Left ventricle myocardium inferior (tissue), 1 donor: ENCODE results near the gene L1CAM. TPM values are rescaled to one million over a fixed set of nuclear protein-coding genes. Genes with fewer than 3 reads are reported as not detected.
A peak's percentile ranks its signal among the peaks of the same experiment; 100 is the strongest.

ENCODE experiments used
- DNase-seq: peaks from one replicate; pipeline ENCODE4 v3.0.0-alpha.2; 2020
- H3K27ac ChIP-seq: fragments of 200-600 bp; replicated peaks from 2 replicates; pipeline ENCODE4 v1.8.0; 2021
- H3K27me3 ChIP-seq: fragments of 200-600 bp; 2 replicates; pipeline ENCODE4 v1.8.0; 2021; ENCODE audit warnings: low read depth
- H3K36me3 ChIP-seq: fragments of 200-600 bp; 2 replicates; pipeline ENCODE4 v1.8.0; 2021
- H3K4me1 ChIP-seq: fragments of 200-600 bp; 2 replicates; pipeline ENCODE4 v1.8.0; 2021
- H3K4me3 ChIP-seq: fragments of 200-600 bp; 2 replicates; pipeline ENCODE4 v1.8.0; 2021; ENCODE audit warnings: mild to moderate bottlenecking, moderate library complexity
- H3K9me3 ChIP-seq: fragments of 200-600 bp; replicated peaks from 2 replicates; pipeline ENCODE4 v1.8.0; 2021
- intact Hi-C: fragments of 100-400 bp; cut with micrococcal nuclease; formaldehyde crosslinking; loops from one replicate; pipeline ENCODE4 v1.11.0; 2022
- total RNA-seq: library from RNA; stranded (reverse); fragmentation: NEBNext Ultra II Directional; extraction: Animal tissue kit (Norgen Biotek cat#: 25700); gene quantifications from one replicate; pipeline ENCODE4 v1.2.1, GENCODE V29; 2021
- TF ChIP-seq, protein P1 (sequence below): fragments of 200-600 bp; IDR thresholded peaks from 2 replicates; pipeline ENCODE4 v1.8.0; 2021; ENCODE audit warnings: antibody characterized with exemption, mild to moderate bottlenecking, borderline replicate concordance
- donor health status: DM: no; HTN: yes; CAD: no; lungs with severe emphysema.

L1CAM gene
- total RNA-seq, 1 donor from 2014 or later = 4.0 TPM

DNA sequence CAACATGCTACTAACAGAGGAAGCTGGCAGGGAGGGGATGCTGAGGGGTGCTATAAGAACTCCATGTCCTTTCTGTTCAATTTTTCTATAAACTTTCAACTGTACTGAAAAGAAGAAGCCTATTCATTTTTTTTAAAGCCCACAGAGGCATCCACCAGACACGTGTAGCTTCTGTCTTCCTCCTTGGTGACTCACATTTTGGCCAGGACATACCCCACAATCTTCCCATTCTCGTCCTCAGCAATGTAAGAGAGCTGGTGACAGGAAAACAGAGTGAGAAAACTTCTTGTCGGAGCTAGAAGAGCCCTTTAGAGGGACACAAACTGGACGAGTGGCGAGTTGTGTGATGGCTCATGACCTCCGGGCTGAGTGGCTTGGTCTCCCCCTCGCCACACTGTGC is 47.8 kb upstream of the L1CAM start:
- Histone ChIP-seq H3K36me3 (peaks cover 31% of the 10 kb centered on the region), H3K27me3 (no peaks in the 10 kb centered on the region), H3K4me1 (peaks cover 34% of the 10 kb centered on the region), H3K9me3 (no peaks in the 10 kb centered on the region), H3K4me3 (peak overlapping the region; percentile 79), H3K27ac (peak overlapping the region; percentile 82)
- DNase-seq = no peak
- intact Hi-C loops = no loop called here
- TF ChIP-seq, protein P1, sequence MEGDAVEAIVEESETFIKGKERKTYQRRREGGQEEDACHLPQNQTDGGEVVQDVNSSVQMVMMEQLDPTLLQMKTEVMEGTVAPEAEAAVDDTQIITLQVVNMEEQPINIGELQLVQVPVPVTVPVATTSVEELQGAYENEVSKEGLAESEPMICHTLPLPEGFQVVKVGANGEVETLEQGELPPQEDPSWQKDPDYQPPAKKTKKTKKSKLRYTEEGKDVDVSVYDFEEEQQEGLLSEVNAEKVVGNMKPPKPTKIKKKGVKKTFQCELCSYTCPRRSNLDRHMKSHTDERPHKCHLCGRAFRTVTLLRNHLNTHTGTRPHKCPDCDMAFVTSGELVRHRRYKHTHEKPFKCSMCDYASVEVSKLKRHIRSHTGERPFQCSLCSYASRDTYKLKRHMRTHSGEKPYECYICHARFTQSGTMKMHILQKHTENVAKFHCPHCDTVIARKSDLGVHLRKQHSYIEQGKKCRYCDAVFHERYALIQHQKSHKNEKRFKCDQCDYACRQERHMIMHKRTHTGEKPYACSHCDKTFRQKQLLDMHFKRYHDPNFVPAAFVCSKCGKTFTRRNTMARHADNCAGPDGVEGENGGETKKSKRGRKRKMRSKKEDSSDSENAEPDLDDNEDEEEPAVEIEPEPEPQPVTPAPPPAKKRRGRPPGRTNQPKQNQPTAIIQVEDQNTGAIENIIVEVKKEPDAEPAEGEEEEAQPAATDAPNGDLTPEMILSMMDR = no peak

DNA sequence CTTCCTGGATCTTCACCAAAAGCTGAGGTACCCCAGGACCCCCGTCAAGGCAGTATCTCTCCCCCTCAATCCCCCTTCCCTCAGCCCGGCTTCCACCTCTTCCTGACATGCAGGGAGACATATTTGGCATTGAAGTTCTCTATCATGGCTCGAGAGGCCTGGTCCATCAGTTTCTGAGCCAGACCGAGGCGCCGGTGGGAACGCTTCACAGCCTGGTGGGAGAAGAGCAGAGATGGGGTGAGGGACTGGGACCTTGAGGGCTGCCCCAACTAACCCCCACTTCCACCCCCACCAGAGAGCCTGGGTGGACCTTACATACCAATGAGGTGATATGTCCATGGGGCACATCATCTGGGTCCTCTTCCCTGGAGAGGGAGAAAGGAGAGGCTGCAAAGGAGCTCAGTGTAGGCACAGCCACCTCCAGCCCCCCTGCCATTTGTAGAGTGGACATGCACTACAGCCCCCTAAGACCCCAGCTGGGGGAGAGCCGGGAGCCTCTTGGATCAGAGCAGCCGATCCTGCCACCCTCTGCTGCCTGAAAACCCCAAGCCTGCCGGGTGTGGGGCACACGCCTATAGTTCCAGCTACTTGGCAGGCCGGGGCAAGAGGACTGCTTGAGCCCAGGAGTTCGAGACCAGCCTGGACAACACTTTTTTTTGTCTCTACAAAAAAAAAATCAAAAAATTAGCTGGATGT is 46.4 kb upstream of the L1CAM start:
- peaks cover 31% of the 10 kb centered on the region for H3K36me3 ChIP-seq
- no peak for DNase-seq
- H3K9me3 ChIP-seq = no peaks in the 10 kb centered on the region
- peaks cover 41% of the 10 kb centered on the region for H3K4me1 ChIP-seq
- TF ChIP-seq, protein P1 = no peak
- intact Hi-C loops = no loop called here
- no peak overlapping the region for H3K27ac ChIP-seq
- no peaks in the 10 kb centered on the region for H3K27me3 ChIP-seq
- no peak overlapping the region for H3K4me3 ChIP-seq

DNA sequence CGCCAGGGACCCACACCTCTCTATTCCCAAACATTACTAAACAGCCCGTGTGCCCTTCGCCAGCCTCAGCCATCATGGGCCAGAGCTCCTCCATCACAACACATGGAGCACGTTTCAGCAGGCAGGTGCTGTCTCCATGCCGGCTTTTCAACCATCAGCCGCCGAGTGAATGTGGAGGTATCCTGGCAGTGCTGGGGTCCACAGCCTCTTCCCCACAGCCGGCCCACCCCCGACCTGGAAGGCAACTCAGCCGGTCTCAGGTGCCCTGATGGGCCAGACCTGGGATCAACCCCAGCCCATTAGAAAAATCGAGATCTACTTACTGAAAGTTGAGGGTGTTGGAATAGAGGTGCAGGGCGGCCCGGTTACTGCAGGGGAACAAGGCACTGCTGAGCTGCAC is 45.8 kb upstream of the L1CAM start:
- DNase-seq = no peak
- Histone ChIP-seq H3K4me1 (peaks cover 47% of the 10 kb centered on the region), H3K27me3 (no peaks in the 10 kb centered on the region), H3K36me3 (peaks cover 31% of the 10 kb centered on the region), H3K27ac (no peak overlapping the region), H3K9me3 (no peaks in the 10 kb centered on the region), H3K4me3 (no peak overlapping the region)
- intact Hi-C loops = no loop called here
- TF ChIP-seq, protein P1 = no peak

DNA sequence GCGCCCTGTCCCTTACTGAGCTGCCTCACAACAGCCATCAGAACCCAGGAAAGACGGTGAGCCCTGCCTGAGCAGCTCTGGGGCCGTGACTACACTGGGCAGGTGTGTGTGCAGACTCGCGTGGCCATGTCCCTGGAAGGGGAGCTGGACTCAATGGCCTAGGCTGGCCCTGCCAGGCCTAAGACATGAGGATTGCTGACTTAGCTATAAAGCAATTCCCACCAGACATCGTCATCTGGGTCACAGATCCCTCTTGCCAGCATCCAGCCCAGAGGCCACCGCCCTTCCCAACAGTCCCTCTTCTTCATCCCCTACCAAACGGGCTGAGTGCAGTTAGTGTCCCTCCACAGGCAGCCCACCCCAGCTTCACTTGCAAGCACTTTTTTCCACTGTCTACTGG is 45.2 kb upstream of the L1CAM start:
- peak overlapping the region; percentile 12 for H3K27ac ChIP-seq
- H3K27me3 ChIP-seq = no peaks in the 10 kb centered on the region
- peaks cover 52% of the 10 kb centered on the region for H3K4me1 ChIP-seq
- intact Hi-C loops = no loop called here
- DNase-seq = no peak
- TF ChIP-seq, protein P1 = no peak
- H3K36me3 ChIP-seq = peaks cover 31% of the 10 kb centered on the region
- no peaks in the 10 kb centered on the region for H3K9me3 ChIP-seq
- H3K4me3 ChIP-seq = no peak overlapping the region

DNA sequence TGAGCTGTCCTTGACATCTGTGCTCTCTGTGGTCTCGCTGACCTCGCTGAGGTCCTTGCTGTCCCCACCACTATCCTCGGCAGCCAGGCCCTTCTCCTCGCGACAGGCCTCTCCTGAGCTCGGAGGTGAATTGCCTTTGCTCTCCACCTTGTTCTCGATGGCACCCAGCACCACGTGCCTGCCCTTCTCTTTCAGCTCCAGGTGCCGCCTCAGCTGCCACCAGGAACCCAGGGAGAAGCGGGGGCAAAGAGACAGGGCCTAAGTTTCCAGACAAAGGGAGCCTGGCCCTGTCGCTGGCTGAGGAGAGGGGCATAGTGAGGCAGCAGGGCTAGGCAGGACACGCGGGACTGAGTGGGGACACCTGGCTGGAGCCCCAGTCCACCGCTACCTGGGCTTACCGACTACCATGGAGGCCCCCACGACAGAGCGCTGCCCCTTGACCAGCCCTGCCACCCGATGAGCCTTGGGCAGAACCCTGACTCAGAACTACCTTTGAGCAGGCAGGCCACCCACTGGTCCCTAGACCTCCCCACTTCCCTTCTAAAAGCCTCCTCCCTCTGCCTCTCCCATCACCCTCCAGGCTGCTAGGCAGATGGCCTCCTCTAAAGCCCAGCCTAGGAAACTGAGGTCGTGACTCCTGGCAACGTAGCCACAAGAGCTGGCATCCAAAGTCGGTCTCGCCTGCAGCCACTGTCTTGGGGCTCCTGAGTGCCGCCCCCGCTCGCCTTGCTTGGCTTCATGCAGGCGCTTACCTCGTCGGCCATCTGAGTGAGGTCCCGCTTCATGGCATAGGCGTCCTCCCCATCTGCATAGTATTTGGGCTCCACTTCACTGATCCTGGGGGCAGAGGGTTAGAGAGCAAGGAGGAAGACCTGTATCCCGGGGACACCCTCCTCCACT is 44.3 kb upstream of the L1CAM start:
- TF ChIP-seq, protein P1 = no peak
- H3K27ac ChIP-seq = peak overlapping the region; percentile 85
- no peak overlapping the region for H3K4me3 ChIP-seq
- DNase-seq = no peak
- no peaks in the 10 kb centered on the region for H3K27me3 ChIP-seq
- H3K4me1 ChIP-seq = peaks cover 54% of the 10 kb centered on the region
- H3K9me3 ChIP-seq = no peaks in the 10 kb centered on the region
- intact Hi-C loops = no loop called here
- peaks cover 31% of the 10 kb centered on the region for H3K36me3 ChIP-seq
